Measurements from ENCODE around the gene SLC17A4.

DNA sequence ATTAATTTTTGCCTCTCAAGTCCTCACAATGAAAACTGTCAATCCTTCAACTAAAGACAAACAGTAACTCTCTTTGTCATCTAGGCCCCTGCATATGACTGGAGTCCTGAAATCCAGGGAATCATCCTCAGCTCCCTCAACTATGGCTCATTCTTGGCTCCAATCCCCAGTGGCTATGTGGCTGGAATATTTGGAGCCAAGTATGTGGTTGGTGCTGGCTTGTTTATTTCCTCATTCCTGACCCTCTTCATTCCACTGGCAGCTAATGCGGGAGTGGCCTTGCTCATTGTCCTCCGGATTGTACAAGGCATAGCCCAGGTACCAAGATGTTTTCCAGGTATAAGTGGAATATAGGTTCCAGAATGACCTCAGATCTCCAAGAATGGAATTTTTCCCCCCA lies 15.4 kb downstream of the SLC17A4 start:
- no peak for TF ChIP-seq POLR2A (IDR thresholded peaks at IDR 0.05)
- TF ChIP-seq, protein P1, sequence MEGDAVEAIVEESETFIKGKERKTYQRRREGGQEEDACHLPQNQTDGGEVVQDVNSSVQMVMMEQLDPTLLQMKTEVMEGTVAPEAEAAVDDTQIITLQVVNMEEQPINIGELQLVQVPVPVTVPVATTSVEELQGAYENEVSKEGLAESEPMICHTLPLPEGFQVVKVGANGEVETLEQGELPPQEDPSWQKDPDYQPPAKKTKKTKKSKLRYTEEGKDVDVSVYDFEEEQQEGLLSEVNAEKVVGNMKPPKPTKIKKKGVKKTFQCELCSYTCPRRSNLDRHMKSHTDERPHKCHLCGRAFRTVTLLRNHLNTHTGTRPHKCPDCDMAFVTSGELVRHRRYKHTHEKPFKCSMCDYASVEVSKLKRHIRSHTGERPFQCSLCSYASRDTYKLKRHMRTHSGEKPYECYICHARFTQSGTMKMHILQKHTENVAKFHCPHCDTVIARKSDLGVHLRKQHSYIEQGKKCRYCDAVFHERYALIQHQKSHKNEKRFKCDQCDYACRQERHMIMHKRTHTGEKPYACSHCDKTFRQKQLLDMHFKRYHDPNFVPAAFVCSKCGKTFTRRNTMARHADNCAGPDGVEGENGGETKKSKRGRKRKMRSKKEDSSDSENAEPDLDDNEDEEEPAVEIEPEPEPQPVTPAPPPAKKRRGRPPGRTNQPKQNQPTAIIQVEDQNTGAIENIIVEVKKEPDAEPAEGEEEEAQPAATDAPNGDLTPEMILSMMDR (IDR thresholded peaks at IDR 0.05), result no peak

All from esophagus squamous epithelium (tissue), 4 donors.